ENCODE results near the gene TNFAIP8.

TNFAIP8 gene

GRCh38 chr5:119370486-119370885, 14.7 kb downstream of the TNFAIP8 start:
- no peak for TF ChIP-seq CTCF (IDR thresholded peaks at IDR 0.05; ENCODE audit: low read depth, low read length)
- in situ Hi-C loops (cut with HindIII; ENCODE audit: low sequenced_read_pairs), result no loop called here
- H3K4me3 ChIP-seq (ENCODE audit: low read depth, low read length), result no peak overlapping the region
- no peak for DNase-seq (ENCODE audit: low read depth, low spot score)

- H3K4me3 ChIP-seq (ENCODE audit: low read depth, low read length), result no peak overlapping the region
- DNase-seq (ENCODE audit: low read depth, low spot score), result no peak
- in situ Hi-C loops (cut with HindIII; ENCODE audit: low sequenced_read_pairs), result no loop called here
- TF ChIP-seq CTCF (IDR thresholded peaks at IDR 0.05; ENCODE audit: low read depth, low read length), result no peak
These were observed 15.3 kb downstream of the TNFAIP8 start for GRCh38 chr5:119371146-119371545.

- no peak for DNase-seq (ENCODE audit: low read depth, low spot score)
- H3K4me3 ChIP-seq (ENCODE audit: low read depth, low read length), result no peak overlapping the region
- in situ Hi-C loops (cut with HindIII; ENCODE audit: low sequenced_read_pairs), result no loop called here
- TF ChIP-seq CTCF (IDR thresholded peaks at IDR 0.05; ENCODE audit: low read depth, low read length), result no peak
These were observed 17.6 kb downstream of the TNFAIP8 start for GRCh38 chr5:119373449-119373858.

GRCh38 chr5:119374901-119375300, 19.1 kb downstream of the TNFAIP8 start:
- in situ Hi-C loops (cut with HindIII; ENCODE audit: low sequenced_read_pairs), result no loop called here
- no peak for DNase-seq (ENCODE audit: low read depth, low spot score)
- H3K4me3 ChIP-seq (ENCODE audit: low read depth, low read length), result no peak overlapping the region
- TF ChIP-seq CTCF (IDR thresholded peaks at IDR 0.05; ENCODE audit: low read depth, low read length), result no peak

GRCh38 chr5:119377066-119377465, 21.2 kb downstream of the TNFAIP8 start:
- no peak for TF ChIP-seq CTCF (IDR thresholded peaks at IDR 0.05; ENCODE audit: low read depth, low read length)
- no peak for DNase-seq (ENCODE audit: low read depth, low spot score)
- no peak overlapping the region for H3K4me3 ChIP-seq (ENCODE audit: low read depth, low read length)
- in situ Hi-C loops (cut with HindIII; ENCODE audit: low sequenced_read_pairs), result no loop called here

GRCh38 chr5:119378075-119378700, 22.4 kb downstream of the TNFAIP8 start:
- H3K4me3 ChIP-seq (ENCODE audit: low read depth, low read length), result no peak overlapping the region
- no peak for DNase-seq (ENCODE audit: low read depth, low spot score)
- TF ChIP-seq CTCF (IDR thresholded peaks at IDR 0.05; ENCODE audit: low read depth, low read length), result no peak
- in situ Hi-C loops (cut with HindIII; ENCODE audit: low sequenced_read_pairs), result no loop called here
